SK-N-MC (cell line): ENCODE measurements around the gene EME2.

ENCODE experiments used
- EZH2 ChIP-seq: fragments of 200-600 bp; sonication (generic); IDR thresholded peaks from one replicate; pipeline ENCODE4 v1.6.1; 2017; ENCODE audit warnings: antibody characterized with exemption
- FOXP2 ChIP-seq: optimal IDR thresholded peaks from 2 replicates; pipeline ENCODE3; 2011; ENCODE audit warnings: mild to moderate bottlenecking, moderate library complexity; ENCODE audit not compliant: insufficient read depth; ENCODE audit errors: extremely low read length, control extremely low read depth
- POLR2AphosphoS5 ChIP-seq: IDR thresholded peaks from 2 replicates; pipeline ENCODE4 v1.6.1; 2012; ENCODE audit warnings: mild to moderate bottlenecking, low read depth, low read length, borderline replicate concordance

GRCh38 chr16:1723450-1724147, 49.0 kb upstream of the EME2 start:
- no peak for TF ChIP-seq EZH2
- TF ChIP-seq POLR2AphosphoS5, result no peak
- TF ChIP-seq FOXP2, result no peak
